Measurements from ENCODE around the gene RAPGEF2.
"Not testable (repeated sequence)": the region's sequence is repeated elsewhere in the genome, so short reads cannot be mapped to it uniquely, and the experiment has no call there.

RAPGEF2 gene

GRCh38 chr4:159098482-159099127 lies 4.3 kb upstream of the RAPGEF2 start:
- DNase-seq = peak; percentile 65

DNA sequence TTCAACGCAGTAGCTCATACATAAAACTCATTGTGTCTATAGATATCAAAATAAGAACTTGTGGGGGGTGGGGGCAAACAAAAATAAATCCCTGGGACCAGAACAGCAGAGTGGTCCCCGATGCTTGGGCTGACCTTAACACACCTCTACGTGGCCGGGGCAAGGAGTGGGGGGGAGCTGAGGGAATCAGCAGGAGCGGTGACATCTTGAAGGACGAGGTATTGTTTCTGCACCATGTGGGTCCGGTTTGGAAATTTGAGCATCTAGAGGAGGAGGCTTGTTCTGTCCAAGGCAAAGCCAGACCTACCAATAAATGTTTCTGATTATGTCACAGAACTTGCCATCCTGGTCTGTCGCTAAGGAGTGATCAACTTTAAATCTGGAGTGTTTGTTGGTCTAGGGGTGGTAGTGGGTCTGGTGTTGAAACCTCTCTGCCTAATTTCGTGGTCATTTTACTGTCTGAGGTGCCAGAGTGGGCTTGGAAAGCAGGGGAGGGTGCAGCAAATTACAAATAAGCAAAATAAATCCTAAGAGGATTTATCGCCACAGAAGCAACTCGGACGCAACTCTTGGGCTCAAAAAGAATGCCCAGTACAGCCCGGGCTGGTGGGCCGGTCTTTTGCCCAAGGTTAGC lies 774 bp upstream of the RAPGEF2 start:
- no peak for DNase-seq

DNA sequence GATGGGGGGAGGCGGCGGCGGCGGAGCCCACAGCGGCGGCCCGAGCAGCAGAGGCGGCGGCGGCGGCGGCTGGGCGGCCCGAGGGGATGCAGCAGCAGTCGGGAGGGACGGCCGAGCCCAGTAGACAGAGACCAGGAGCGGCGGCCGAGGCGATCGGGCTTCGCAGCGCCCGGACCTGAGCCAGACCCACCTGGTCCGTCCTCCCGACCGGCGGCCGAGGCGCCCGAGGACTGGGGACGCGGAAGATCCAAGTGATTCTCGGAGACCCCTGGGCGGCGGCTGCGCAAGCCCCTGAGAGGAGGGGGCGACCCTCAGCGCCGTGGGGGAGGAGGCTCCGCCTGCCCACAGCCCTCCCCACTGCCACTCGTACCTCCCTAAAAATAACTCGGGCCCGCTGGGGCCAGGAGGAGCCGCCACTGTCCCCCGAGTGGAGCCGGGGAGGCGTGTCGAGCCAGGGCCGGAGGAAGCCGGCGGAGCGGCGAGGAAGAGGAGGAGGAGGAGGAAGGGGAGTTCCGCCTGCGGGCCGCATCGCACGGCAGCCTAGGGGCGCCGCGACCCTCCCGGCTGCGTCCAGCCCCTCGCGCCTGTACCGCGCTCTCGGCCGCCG lies 608 bp downstream of the RAPGEF2 start:
- no peak for DNase-seq

DNA sequence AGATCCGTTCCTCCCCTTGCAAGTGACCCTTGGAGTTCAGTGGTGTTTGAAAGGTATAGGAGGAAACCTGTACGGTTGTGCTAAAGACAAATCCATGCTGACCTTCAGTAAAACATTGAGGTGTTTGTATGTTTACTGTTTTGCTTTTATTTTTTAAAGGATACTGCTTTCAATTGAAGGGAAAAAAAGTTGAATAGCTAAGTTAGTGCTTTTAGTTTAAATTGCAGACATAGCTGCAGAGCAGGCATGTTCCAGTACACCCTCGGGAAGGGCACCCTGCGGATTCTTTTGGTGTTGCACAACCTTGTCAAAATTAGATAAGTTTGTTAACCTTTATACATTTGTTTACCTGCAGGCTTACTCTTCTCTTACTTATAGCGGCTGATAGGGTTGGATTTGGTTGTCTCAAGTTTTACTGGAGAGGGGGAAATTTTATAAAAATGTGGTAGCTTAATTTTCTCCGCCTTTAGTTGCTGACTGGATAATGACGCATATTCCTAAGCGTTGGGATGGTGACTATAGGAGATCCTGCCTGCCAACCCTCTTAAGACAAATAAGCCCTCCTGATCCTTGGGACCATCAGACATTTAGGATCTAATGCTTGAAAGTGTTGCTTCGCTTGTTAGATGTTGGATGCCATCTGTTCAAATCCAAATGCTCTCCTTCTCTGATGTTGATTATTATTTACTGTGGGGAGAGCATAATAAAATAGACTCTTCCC lies 2.0 kb downstream of the RAPGEF2 start:
- DNase-seq = no peak

- no peak for DNase-seq
Measured at GRCh38 chr4:159105761-159106243, 2.9 kb downstream of the RAPGEF2 start.

GRCh38 chr4:159106636-159107035 lies 3.8 kb downstream of the RAPGEF2 start:
- no peak for DNase-seq

DNA sequence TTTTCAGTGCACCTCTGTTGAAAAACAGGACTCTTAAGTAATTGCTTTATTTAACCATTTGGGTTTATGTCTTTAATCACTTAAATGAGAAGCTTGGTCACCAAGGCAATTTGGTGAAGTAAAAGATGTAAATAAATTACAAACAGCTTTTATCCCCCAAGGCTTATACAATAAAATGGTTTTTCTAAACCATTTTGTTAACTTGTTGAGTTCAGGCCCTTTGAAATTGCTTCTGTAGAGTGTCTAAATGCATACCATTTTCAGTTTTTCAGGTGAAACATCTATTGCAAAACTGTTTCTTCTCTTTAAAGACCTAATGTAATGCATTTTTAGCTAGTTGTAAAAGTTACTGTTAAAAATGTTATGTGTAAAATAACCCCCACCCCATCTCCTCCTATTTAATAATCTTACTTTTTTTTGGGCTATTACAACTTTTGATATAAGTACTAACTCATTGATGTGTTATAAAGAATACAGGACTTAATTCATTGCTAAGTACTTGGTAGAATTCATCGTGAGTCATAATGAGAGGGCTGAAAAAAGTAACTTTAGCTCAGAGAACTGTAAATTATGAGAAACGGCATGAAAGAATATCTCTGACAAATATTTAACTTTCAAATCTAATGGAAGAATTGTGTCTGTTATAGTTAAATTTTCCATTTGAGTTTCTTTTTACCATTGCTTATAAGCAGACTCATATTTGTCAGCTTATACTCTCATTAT lies 4.5 kb downstream of the RAPGEF2 start:
- DNase-seq = no peak

- DNase-seq = no peak
Measured at GRCh38 chr4:159108124-159108523, 5.2 kb downstream of the RAPGEF2 start.

DNA sequence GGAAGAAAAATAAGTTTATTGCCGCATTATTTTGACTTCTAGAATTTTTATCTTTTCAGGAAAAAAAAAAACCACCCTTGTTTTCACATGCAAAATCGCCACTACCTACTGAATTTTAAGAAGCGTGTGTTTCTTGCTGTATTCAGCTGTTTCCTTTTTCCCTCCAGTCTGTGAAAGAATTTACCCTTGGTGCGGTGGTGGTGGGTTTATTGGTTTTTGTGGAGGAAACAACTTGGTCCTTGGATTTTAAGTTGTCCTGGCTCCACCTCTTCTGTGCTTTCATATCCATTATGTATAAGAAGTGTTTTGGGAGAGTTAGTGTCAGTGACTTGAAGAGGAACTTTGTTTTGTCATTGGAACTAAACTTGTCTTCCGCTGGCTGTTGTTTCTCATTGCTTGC lies 8.1 kb downstream of the RAPGEF2 start:
- DNase-seq = no peak

GRCh38 chr4:159111416-159111815 lies 8.5 kb downstream of the RAPGEF2 start:
- no peak for DNase-seq

GRCh38 chr4:159113366-159113765 lies 10.5 kb downstream of the RAPGEF2 start:
- DNase-seq = not testable (repeated sequence)

DNA sequence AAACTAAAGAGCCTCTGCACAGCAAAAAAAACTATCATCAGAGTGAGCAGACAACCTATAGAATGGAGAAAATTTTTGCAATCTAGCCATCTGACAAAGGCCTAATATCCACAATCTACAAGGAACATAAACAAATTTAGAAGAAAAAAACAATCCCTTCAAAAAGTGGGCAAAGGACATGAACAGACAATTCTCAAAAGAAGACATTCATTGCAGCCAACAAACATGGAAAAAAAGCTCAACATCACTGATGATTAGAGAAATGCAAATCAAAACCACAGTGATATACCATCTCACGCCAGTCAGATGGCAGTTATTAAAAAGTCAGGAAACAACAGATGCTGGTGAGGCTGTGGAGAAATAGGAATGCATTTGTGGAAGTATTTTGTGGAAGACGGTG lies 13.2 kb downstream of the RAPGEF2 start:
- not testable (repeated sequence) for DNase-seq

DNA sequence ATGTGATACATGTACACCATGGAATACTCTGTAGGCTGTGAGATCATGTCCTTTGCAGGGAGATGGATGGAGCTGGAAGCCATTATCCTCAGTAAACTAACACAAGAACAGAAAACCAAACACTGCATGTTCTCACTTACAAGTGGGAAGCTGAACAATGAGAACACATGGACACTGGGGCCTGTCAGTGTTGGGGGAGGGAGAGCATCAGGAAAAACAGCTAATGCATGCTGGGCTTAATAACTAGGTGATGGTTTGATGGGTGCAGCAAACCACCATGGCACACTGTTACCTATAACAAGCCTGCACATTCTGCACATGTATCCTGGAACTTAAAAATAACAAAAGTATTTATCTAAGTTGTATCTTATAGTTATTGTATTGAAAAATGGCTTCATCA lies 13.8 kb downstream of the RAPGEF2 start:
- DNase-seq = not testable (repeated sequence)

DNA sequence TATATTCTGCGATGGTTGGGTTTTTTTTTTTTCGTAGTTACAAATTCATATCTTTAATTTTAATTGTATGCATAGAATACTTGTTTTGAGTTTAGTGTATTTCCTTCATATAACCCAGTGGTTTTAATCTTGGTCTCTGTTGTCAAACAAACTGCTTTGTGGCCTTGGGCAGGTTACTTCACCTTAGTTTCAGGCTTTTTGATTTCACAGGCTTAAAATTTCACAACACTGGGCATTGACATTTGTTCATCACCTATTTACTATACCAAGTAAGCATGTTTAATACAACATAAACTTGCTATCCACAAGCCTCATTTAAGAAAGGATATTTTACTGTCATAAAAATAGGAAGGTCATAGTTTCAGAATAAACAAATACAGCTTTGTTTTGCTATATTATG lies 14.7 kb downstream of the RAPGEF2 start:
- no peak for DNase-seq

DNA sequence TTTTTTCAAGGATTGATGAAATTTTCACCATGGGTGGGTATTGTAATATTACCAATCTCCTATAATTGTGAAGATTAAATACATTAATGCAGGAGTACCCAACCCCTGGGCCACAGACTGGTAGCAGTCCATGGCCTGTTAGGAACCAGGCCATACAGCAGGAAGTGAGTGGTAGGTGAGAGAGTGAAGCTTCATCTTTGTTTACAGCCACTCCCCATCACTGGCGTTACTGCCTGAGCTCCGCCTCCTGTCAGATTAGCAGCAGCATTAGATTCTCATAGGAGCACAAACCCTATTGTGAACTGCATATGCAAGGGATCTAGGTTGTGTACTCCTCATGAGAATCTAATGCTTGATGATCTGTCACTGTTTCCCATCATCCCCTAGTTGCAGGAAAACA lies 15.1 kb downstream of the RAPGEF2 start:
- no peak for DNase-seq

DNA sequence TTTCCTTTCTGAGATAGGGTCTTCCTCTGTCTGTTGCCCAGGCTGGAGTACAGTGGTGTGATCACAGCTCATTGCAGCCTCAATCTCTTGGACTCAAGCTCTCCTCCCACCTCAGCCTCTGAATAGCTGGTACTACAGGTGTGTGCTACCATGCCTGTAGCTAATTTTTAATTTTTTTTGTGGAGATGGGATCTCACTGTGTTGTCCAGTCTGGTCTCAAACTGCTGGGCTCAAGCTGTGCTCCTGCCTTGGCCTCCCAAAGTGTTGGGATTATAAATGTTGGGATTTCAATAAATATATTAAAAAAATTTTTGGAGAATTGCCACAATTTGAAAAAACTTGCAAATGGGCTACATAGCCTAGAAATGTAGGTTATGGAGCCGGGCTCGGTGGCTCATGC lies 18.5 kb downstream of the RAPGEF2 start:
- no peak for DNase-seq

DNA sequence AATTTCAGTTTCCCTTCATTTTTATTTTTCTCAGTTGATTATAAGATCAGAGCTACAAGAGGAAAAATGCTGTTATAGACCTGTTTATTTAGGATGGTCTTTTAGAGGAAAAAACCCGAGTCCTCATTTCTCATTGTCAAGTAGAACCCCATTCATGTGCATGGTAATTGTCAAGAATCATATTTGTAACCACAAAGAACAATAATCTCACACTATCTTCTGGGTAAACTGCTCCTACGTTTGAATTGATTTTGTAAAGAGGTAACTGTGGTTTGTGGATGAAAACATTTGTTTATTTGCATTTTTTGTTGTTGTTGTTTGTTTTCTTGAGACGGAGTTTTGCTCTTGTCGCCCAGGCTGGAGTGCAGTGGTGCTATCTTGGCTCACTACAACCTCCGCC lies 23.8 kb downstream of the RAPGEF2 start:
- DNase-seq = no peak

DNA sequence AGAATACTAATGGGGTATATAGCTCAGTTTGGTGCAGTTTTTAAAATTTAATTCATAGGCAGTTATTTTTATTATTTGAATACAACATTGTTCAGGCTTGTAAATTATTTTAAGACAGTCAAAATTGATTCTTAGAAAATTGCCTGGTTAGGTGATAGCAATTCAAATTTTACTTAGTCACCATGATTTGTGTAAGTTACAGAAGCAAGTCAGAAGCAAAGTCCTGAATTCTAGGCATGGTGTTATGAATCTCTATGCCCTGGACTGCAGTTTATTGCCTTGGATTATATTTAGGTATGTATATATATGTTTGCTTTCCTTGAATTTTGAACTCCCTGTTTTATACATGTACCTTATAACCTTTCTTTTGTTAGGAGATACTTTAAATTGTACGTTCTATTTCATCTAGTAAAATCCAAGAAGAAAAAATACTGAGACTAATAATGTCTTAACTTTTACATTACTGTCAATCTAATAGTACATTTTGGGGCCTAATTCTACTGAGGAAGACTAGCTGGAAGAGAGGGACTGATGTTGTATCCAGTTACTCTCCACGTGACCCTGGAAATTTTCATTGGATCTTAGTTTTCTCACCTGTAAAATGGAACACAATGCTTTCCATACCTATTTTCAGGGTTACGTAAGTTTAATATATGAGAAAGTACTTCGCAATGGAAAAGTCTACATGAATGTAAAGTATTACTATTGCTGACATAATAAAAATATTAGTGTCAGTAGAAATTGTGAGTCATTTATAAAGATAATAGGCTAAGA lies 25.1 kb downstream of the RAPGEF2 start:
- DNase-seq = no peak

GRCh38 chr4:159129814-159130550 lies 27.1 kb downstream of the RAPGEF2 start:
- DNase-seq = no peak

DNA sequence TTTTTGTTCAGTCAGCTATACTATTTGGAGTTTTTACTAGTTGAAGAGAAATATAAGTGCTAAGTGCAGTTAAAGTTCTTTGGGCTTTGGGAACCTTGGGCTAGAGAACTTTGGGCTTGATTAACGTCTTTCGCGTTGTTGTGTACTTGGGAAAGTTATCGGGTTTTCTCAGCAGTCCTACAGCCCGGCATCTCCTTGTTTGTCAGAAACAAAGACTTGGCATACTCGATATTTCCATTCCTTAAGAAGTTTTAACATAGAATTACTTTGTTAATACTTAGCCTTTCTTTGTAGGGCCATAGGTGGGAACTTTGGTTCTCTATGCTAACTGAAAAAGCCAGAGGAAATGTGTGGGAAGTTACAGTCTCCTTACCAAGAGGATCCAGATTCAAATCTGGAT lies 28.7 kb downstream of the RAPGEF2 start:
- DNase-seq = no peak

GRCh38 chr4:159134429-159134828 lies 31.6 kb downstream of the RAPGEF2 start:
- no peak for DNase-seq

Data from NCI-H2081 treated with DMSO at 0.1 percent for 48 hours (cell line).